SK-N-MC (cell line): ENCODE data around the gene GPR135.
A peak's percentile ranks its signal among the peaks of the same experiment; 100 is the strongest.

Experiments used
- EZH2 ChIP-seq: fragments of 200-600 bp; sonication (generic); IDR thresholded peaks from one replicate; pipeline ENCODE4 v1.6.1; 2017; ENCODE audit warnings: antibody characterized with exemption
- FOXP2 ChIP-seq: optimal IDR thresholded peaks from 2 replicates; pipeline ENCODE3; 2011; ENCODE audit warnings: mild to moderate bottlenecking, moderate library complexity; ENCODE audit not compliant: insufficient read depth; ENCODE audit errors: extremely low read length, control extremely low read depth
- POLR2AphosphoS5 ChIP-seq: IDR thresholded peaks from 2 replicates; pipeline ENCODE4 v1.6.1; 2012; ENCODE audit warnings: mild to moderate bottlenecking, low read depth, low read length, borderline replicate concordance

DNA sequence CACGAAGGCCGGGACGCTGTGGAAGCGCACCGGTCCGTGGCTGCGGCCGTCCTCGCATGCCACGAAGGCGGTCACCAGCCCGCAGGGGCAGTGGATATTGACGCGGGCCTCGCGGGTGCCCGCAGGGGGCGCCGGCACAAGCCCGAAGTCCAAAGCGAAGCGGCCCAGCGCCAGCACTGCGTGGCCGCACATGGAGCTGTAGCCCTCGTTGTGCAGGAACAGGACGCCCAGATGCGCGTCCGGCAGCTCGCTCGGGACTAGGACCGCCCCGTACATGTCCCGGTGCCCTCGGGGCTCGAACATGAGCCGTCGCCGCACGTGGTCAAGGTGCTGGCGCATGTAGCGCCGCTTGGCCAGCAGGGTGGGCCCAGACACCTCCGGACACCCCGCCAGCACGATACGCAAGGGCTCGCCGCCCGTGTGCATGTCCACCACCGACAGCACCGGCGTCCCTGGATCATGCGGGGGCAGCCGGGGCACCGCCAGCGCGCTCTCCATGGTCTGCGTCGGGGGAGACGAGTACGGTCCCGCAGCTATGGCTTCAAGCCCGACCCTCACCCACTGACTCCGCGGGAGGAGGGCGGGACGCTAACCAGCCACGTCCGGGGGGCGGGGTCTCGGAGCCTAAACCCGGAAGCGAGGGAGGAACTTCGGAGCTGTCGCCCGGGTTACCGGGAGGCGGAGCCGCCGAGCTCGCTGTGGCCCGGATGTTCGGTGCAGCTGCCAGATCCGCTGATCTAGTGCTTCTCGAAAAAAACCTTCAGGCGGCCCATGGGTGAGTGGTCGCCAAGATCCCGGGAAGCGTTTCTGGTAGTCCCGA is 18.8 kb upstream of the GPR135 start, which contains the start of the genes JKAMP and L3HYPDH:
- no peak for TF ChIP-seq EZH2
- TF ChIP-seq POLR2AphosphoS5, result peak; percentile 93
- peak; percentile 56 for TF ChIP-seq FOXP2
